ENCODE measurements around the gene VSNL1.
"Not testable (repeated sequence)": the region's sequence is repeated elsewhere in the genome, so short reads cannot be mapped to it uniquely, and the experiment has no call there.

Gene VSNL1

DNA sequence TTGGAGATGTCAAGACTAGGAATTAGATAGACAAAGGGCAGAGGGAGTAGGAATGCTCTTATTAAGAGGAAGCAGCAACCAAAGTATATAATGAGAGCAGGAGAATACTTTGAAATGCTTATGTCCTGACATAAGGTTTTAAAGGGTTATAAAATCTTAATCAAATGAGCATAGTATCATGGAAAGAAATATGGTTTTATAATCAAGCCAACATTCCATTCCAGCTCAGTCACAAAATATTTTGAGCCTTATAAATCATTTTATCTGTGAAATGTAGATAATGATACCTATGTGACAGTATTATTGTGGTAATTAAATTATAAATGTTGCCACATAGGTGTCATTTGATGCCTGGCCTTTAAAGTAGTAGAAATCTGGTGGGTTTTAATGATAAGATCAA is 17.6 kb downstream of the VSNL1 start:
- no peak overlapping the region for H3K9ac ChIP-seq (ENCODE audit: low read depth in 1 of 2, low read length in 2 of 2)
- H3K27ac ChIP-seq (ENCODE audit: low read depth, low read length) = no peak overlapping the region
- H3K36me3 ChIP-seq (ENCODE audit: control insufficient read depth in 1 of 2, insufficient read depth in 2 of 2, low read length in 2 of 2) = no peaks in the 10 kb centered on the region

DNA sequence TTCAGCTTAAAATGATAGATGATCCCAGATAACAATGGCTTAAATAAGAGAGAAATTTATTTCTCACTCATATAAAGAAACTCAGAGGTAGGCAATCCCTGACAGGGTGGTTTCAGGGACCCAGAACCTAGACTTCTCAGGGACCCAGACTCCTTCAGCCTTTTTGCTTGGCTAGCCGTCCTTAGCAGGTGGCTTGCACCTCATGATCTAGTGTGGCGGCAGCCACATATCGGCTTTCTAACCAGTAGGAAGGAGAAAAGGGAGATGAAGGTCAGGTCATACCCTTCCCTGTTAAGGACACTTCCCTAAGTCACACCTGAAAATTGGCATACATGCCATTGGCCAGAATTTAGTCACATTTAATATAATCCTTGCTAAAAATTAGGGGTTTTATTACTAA is 18.4 kb downstream of the VSNL1 start:
- H3K36me3 ChIP-seq (ENCODE audit: control insufficient read depth in 1 of 2, insufficient read depth in 2 of 2, low read length in 2 of 2) = no peaks in the 10 kb centered on the region
- H3K27me3 ChIP-seq (ENCODE audit: control insufficient read depth in 1 of 2, insufficient read depth in 2 of 2, low read length in 2 of 2) = peaks cover 0 to 12% of the 10 kb centered on the region in 2 donors
- H3K9ac ChIP-seq (ENCODE audit: low read depth in 1 of 2, low read length in 2 of 2) = no peak overlapping the region
- H3K4me3 ChIP-seq (ENCODE audit: low read depth in 1 of 2, low read length in 2 of 2) = no peak overlapping the region
- H3K4me1 ChIP-seq (ENCODE audit: control insufficient read depth in 1 of 2, insufficient read depth in 2 of 2, low read length in 2 of 2) = no peaks in the 10 kb centered on the region
- no peaks in the 10 kb centered on the region for H3K9me3 ChIP-seq (ENCODE audit: control insufficient read depth in 1 of 2, low read length in 2 of 2)
- H3K27ac ChIP-seq (ENCODE audit: low read depth, low read length) = no peak overlapping the region

More for the DNA sequence above, 17.6 kb downstream of the VSNL1 start:
- Histone ChIP-seq H3K9me3 (ENCODE audit: control insufficient read depth in 1 of 2, low read length in 2 of 2) (no peaks in the 10 kb centered on the region), H3K4me1 (ENCODE audit: control insufficient read depth in 1 of 2, insufficient read depth in 2 of 2, low read length in 2 of 2) (no peaks in the 10 kb centered on the region), H3K27me3 (ENCODE audit: control insufficient read depth in 1 of 2, insufficient read depth in 2 of 2, low read length in 2 of 2) (peaks cover 0 to 12% of the 10 kb centered on the region in 2 donors), H3K4me3 (ENCODE audit: low read depth in 1 of 2, low read length in 2 of 2) (no peak overlapping the region)

DNA sequence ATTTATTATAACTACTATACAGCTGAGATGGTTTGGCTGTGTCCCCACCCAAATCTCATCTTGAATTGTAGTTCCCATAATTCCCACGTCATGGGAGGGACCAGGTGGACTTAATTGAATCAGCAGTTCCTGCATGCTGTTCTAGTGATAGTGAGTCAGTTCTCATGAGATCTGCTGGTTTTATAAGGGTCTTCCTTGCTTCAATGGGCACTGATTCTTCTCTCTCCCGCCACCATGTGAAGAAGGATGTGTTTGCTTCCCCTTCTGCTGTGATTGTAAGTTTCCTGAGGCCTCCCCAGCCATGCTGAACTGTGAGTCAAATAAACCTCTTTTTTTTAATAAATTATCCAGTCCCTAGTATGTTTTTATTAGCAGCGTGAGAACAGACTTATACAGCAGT is 25.2 kb downstream of the VSNL1 start:
- not testable (repeated sequence) for H3K36me3 ChIP-seq (ENCODE audit: control insufficient read depth in 1 of 2, insufficient read depth in 2 of 2, low read length in 2 of 2); H3K27me3 ChIP-seq (ENCODE audit: control insufficient read depth in 1 of 2, insufficient read depth in 2 of 2, low read length in 2 of 2); H3K4me1 ChIP-seq (ENCODE audit: control insufficient read depth in 1 of 2, insufficient read depth in 2 of 2, low read length in 2 of 2); H3K9ac ChIP-seq (ENCODE audit: low read depth in 1 of 2, low read length in 2 of 2); H3K4me3 ChIP-seq (ENCODE audit: low read depth in 1 of 2, low read length in 2 of 2); H3K9me3 ChIP-seq (ENCODE audit: control insufficient read depth in 1 of 2, low read length in 2 of 2); H3K27ac ChIP-seq (ENCODE audit: low read depth, low read length)

DNA sequence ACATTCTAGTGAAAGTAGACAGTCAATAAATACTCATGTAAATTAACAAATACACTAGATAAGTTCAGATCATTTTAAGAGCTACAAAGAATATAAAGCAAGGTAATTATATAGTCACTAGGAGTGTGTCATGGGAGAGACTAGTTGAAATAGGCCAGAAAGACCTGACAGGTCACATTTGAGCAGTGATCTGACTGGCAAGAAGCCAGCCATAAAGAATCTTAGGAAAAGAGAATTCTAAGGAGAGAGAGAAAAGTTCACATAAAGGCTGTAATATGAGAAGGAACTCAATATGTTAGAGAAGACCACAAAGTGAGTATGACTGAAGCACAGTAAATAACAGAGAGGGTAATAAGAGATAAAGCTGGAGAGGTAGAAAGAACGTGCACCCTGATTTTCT is 31.2 kb downstream of the VSNL1 start:
- no peak overlapping the region for H3K27ac ChIP-seq (ENCODE audit: low read depth, low read length)
- no peak overlapping the region for H3K9ac ChIP-seq (ENCODE audit: low read depth in 1 of 2, low read length in 2 of 2)
- H3K4me3 ChIP-seq (ENCODE audit: low read depth in 1 of 2, low read length in 2 of 2) = no peak overlapping the region
- no peaks in the 10 kb centered on the region for H3K4me1 ChIP-seq (ENCODE audit: control insufficient read depth in 1 of 2, insufficient read depth in 2 of 2, low read length in 2 of 2)
- H3K27me3 ChIP-seq (ENCODE audit: control insufficient read depth in 1 of 2, insufficient read depth in 2 of 2, low read length in 2 of 2) = no peaks in the 10 kb centered on the region
- H3K36me3 ChIP-seq (ENCODE audit: control insufficient read depth in 1 of 2, insufficient read depth in 2 of 2, low read length in 2 of 2) = no peaks in the 10 kb centered on the region
- no peaks in the 10 kb centered on the region for H3K9me3 ChIP-seq (ENCODE audit: control insufficient read depth in 1 of 2, low read length in 2 of 2)

DNA sequence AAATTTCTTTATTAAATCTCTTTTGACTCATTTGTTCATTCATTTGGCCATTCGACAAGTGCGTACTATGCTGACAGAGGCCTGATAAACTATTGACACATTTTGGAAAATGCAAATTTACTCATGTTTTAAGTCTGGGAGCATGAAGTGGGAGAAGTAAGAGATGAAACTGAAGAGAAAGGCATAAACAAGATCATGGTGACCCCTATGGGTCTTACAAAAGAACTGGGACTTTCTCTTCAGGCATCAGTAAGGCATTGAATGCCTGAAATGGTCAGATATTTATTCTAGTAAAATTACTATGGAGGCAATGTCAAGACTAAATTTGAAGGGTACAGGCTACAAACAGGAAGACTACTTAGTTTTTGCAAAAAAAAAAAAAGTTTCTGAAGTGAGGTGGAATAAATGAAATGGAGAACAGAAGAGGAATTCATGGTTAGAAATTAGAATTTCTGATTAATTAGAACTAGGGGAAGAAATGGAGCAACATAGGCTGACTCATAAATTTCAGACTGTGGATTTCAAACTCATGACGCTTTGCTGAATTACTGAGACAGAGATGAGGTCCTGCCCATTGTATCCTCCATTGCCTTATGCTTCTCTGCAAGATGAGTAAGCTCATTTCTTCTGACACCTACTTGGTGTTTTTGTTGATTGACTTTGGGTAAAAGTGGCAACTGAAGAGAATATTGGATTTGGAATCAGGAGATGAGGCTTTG is 32.7 kb downstream of the VSNL1 start:
- H3K9ac ChIP-seq (ENCODE audit: low read depth in 1 of 2, low read length in 2 of 2) = no peak overlapping the region
- H3K4me1 ChIP-seq (ENCODE audit: control insufficient read depth in 1 of 2, insufficient read depth in 2 of 2, low read length in 2 of 2) = no peaks in the 10 kb centered on the region
- H3K27me3 ChIP-seq (ENCODE audit: control insufficient read depth in 1 of 2, insufficient read depth in 2 of 2, low read length in 2 of 2) = no peaks in the 10 kb centered on the region
- no peaks in the 10 kb centered on the region for H3K9me3 ChIP-seq (ENCODE audit: control insufficient read depth in 1 of 2, low read length in 2 of 2)
- H3K36me3 ChIP-seq (ENCODE audit: control insufficient read depth in 1 of 2, insufficient read depth in 2 of 2, low read length in 2 of 2) = no peaks in the 10 kb centered on the region
- H3K4me3 ChIP-seq (ENCODE audit: low read depth in 1 of 2, low read length in 2 of 2) = no peak overlapping the region
- H3K27ac ChIP-seq (ENCODE audit: low read depth, low read length) = no peak overlapping the region

DNA sequence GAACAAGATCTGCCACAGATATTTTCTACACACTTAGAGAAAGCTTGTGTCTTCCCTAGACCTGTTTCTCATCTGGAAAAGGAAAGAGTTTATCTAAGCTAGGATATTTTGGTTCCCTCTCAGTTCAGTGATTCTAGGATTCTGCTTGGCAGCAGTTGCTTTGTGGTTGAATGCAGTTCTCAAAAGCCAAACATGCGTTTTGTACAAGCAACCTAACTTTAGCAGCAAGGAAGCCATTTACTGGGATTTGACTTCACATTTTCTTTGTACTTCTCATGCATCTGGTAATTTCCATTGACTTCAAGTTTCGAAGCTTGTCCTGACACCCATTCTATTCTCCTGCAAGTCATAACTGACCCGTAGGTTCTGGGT is 33.3 kb downstream of the VSNL1 start:
- no peak overlapping the region for H3K27ac ChIP-seq (ENCODE audit: low read depth, low read length)
- H3K4me1 ChIP-seq (ENCODE audit: control insufficient read depth in 1 of 2, insufficient read depth in 2 of 2, low read length in 2 of 2) = no peaks in the 10 kb centered on the region
- H3K36me3 ChIP-seq (ENCODE audit: control insufficient read depth in 1 of 2, insufficient read depth in 2 of 2, low read length in 2 of 2) = no peaks in the 10 kb centered on the region
- no peaks in the 10 kb centered on the region for H3K9me3 ChIP-seq (ENCODE audit: control insufficient read depth in 1 of 2, low read length in 2 of 2)
- no peaks in the 10 kb centered on the region for H3K27me3 ChIP-seq (ENCODE audit: control insufficient read depth in 1 of 2, insufficient read depth in 2 of 2, low read length in 2 of 2)
- no peak overlapping the region for H3K4me3 ChIP-seq (ENCODE audit: low read depth in 1 of 2, low read length in 2 of 2)
- H3K9ac ChIP-seq (ENCODE audit: low read depth in 1 of 2, low read length in 2 of 2) = no peak overlapping the region

DNA sequence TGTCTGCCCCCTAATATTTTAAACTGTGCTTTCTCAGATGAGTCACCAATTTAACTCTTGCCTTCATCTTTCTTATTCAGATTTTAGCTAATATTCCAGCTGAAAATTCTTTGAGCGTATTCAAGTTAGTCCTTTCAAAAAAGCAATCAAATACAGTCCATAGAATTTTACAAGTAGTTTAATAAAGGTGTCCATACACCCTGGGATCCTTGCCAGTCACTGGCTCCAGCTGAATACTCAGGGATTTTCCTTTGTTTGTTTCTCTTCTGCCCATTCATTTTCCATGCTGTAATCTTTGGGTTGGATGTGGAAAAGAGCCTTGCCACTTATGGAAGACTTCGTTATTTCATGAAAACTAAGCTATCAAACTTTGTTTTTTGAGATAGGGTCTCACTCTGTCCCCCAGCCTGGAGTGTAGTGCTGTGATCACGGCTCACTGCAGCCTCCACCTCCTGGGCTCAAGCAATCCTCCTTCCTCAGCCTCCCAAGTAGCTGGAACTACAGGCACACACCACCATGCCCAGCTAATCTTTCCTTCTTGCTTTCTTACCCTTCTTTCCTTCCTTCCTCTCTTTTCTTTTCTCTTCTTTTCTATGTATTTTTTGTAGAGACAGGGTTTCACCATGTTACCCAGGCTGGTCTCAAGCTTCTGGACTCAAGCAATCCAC is 34.0 kb downstream of the VSNL1 start:
- Histone ChIP-seq H3K9ac (ENCODE audit: low read depth in 1 of 2, low read length in 2 of 2) (no peak overlapping the region), H3K36me3 (ENCODE audit: control insufficient read depth in 1 of 2, insufficient read depth in 2 of 2, low read length in 2 of 2) (no peaks in the 10 kb centered on the region), H3K4me3 (ENCODE audit: low read depth in 1 of 2, low read length in 2 of 2) (no peak overlapping the region), H3K9me3 (ENCODE audit: control insufficient read depth in 1 of 2, low read length in 2 of 2) (no peaks in the 10 kb centered on the region), H3K4me1 (ENCODE audit: control insufficient read depth in 1 of 2, insufficient read depth in 2 of 2, low read length in 2 of 2) (no peaks in the 10 kb centered on the region), H3K27me3 (ENCODE audit: control insufficient read depth in 1 of 2, insufficient read depth in 2 of 2, low read length in 2 of 2) (no peaks in the 10 kb centered on the region), H3K27ac (ENCODE audit: low read depth, low read length) (no peak overlapping the region)

DNA sequence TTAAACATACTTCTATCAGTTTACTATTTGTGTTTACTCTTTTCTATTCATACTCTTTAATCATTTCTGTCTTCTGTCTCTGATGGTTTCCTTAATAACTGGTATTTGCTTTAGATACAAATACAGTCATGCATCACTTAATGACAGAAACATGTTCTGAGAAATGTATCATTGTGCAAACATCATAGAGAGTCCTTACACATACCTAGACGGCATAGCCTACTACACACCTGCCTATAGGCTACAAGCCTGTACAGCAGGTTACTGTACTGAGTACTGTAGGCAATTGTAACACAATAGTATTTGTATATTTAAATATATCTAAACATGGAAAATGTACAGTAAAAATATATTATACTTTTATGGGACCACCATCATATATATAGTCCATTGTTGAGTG is 36.3 kb downstream of the VSNL1 start:
- peaks cover 0 to 5% of the 10 kb centered on the region in 2 donors for H3K4me1 ChIP-seq (ENCODE audit: control insufficient read depth in 1 of 2, insufficient read depth in 2 of 2, low read length in 2 of 2)
- H3K9me3 ChIP-seq (ENCODE audit: control insufficient read depth in 1 of 2, low read length in 2 of 2) = no peaks in the 10 kb centered on the region
- no peak overlapping the region for H3K27ac ChIP-seq (ENCODE audit: low read depth, low read length)
- H3K9ac ChIP-seq (ENCODE audit: low read depth in 1 of 2, low read length in 2 of 2) = no peak overlapping the region
- no peak overlapping the region for H3K4me3 ChIP-seq (ENCODE audit: low read depth in 1 of 2, low read length in 2 of 2)
- no peaks in the 10 kb centered on the region for H3K27me3 ChIP-seq (ENCODE audit: control insufficient read depth in 1 of 2, insufficient read depth in 2 of 2, low read length in 2 of 2)
- H3K36me3 ChIP-seq (ENCODE audit: control insufficient read depth in 1 of 2, insufficient read depth in 2 of 2, low read length in 2 of 2) = no peaks in the 10 kb centered on the region

DNA sequence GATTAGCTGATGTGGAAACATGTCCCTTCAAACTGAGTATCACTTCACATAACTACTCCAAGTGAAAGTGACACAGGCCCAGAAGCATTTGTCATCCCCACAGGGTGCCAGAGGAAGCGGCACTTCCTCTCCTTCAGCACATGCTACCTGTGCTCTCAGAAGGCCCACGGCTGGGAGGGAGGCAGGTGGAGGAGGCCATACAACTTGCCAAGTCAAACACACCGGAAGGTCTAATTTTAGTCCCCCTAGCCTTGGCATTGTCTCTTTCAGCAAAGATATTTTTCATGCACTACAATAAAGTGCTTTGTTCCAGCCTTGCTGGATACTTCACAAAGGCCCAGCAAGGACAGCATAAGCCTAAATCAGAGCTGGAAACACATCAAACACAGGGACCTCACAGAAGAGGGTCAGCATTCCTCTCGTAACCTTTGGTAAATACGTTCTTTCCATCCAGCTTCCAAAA is 38.0 kb downstream of the VSNL1 start:
- Histone ChIP-seq H3K27ac (ENCODE audit: low read depth, low read length) (no peak overlapping the region), H3K9me3 (ENCODE audit: control insufficient read depth in 1 of 2, low read length in 2 of 2) (no peaks in the 10 kb centered on the region), H3K27me3 (ENCODE audit: control insufficient read depth in 1 of 2, insufficient read depth in 2 of 2, low read length in 2 of 2) (no peaks in the 10 kb centered on the region), H3K9ac (ENCODE audit: low read depth in 1 of 2, low read length in 2 of 2) (no peak overlapping the region), H3K36me3 (ENCODE audit: control insufficient read depth in 1 of 2, insufficient read depth in 2 of 2, low read length in 2 of 2) (no peaks in the 10 kb centered on the region), H3K4me1 (ENCODE audit: control insufficient read depth in 1 of 2, insufficient read depth in 2 of 2, low read length in 2 of 2) (peaks cover 0 to 6% of the 10 kb centered on the region in 2 donors), H3K4me3 (ENCODE audit: low read depth in 1 of 2, low read length in 2 of 2) (no peak overlapping the region)

DNA sequence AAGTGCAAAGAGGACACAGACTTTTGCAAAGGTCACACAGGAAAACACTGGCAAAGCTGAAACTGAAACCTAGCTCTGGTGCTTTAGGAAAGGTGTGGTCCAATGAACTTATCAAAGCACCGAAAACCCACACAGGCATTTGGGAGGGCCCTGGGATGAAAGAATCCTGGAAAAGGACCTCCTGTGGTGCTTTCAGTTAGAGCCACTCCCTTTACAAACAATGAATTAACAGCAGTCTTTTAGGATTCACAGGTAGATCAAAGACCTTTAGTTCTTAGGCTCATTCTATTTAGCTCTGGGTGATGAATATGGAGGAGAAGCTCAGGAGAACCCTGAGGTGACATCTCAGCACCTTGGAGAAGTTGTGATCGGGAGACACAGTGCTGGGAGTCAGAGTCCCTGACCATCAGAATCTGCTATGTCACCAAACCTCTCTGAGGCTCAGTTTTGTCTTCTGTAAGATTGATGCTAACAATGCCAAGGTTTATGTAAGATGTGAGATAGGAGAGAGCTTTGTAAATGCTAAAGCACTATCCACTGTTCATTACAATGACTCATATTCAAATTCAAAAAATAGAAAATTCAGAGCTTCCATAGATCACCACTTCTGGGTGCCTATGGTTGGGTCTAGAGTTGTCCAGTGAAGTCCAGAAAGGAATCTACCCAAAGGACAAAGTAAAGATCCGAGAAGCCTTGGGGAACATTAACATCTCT is 39.3 kb downstream of the VSNL1 start:
- H3K9me3 ChIP-seq (ENCODE audit: control insufficient read depth in 1 of 2, low read length in 2 of 2) = no peaks in the 10 kb centered on the region
- H3K27ac ChIP-seq (ENCODE audit: low read depth, low read length) = no peak overlapping the region

More for the DNA sequence above, 39.3 kb downstream of the VSNL1 start:
- H3K36me3 ChIP-seq (ENCODE audit: control insufficient read depth in 1 of 2, insufficient read depth in 2 of 2, low read length in 2 of 2) = no peaks in the 10 kb centered on the region
- H3K9ac ChIP-seq (ENCODE audit: low read depth in 1 of 2, low read length in 2 of 2) = no peak overlapping the region
- no peaks in the 10 kb centered on the region for H3K27me3 ChIP-seq (ENCODE audit: control insufficient read depth in 1 of 2, insufficient read depth in 2 of 2, low read length in 2 of 2)
- no peak overlapping the region for H3K4me3 ChIP-seq (ENCODE audit: low read depth in 1 of 2, low read length in 2 of 2)
- H3K4me1 ChIP-seq (ENCODE audit: control insufficient read depth in 1 of 2, insufficient read depth in 2 of 2, low read length in 2 of 2) = peaks cover 0 to 6% of the 10 kb centered on the region in 2 donors
